ENCODE results near the gene RTN3.
"Not testable (repeated sequence)": the region's sequence is repeated elsewhere in the genome, so short reads cannot be mapped to it uniquely, and the experiment has no call there.

RTN3 gene

GRCh38 chr11:63682066-63683021, 1.0 kb downstream of the RTN3 start:
- no peak for DNase-seq (ENCODE audit: low read depth in 2 of 2)

- no peak for DNase-seq (ENCODE audit: low read depth in 2 of 2)
These were observed 2.1 kb downstream of the RTN3 start for GRCh38 chr11:63683133-63683991.

GRCh38 chr11:63685158-63685721, 3.9 kb downstream of the RTN3 start:
- not testable (repeated sequence) for DNase-seq (ENCODE audit: low read depth in 2 of 2)

- DNase-seq (ENCODE audit: low read depth in 2 of 2) = no peak
These were observed 5.6 kb downstream of the RTN3 start for GRCh38 chr11:63686926-63687325.

GRCh38 chr11:63687845-63688244, 6.5 kb downstream of the RTN3 start:
- no peak for DNase-seq (ENCODE audit: low read depth in 2 of 2)

- DNase-seq (ENCODE audit: low read depth in 2 of 2) = no peak
These were observed 13.3 kb downstream of the RTN3 start for GRCh38 chr11:63694596-63694995.

GRCh38 chr11:63698976-63699733, 17.9 kb downstream of the RTN3 start:
- DNase-seq (ENCODE audit: low read depth in 2 of 2) = no peak

- DNase-seq (ENCODE audit: low read depth in 2 of 2) = no peak
These were observed 18.6 kb downstream of the RTN3 start for GRCh38 chr11:63699896-63700295.

GRCh38 chr11:63705526-63705925, 24.2 kb downstream of the RTN3 start:
- no peak for DNase-seq (ENCODE audit: low read depth in 2 of 2)

GRCh38 chr11:63708764-63709163, 27.5 kb downstream of the RTN3 start:
- no peak for DNase-seq (ENCODE audit: low read depth in 2 of 2)

- DNase-seq (ENCODE audit: low read depth in 2 of 2) = no peak
These were observed 28.1 kb downstream of the RTN3 start for GRCh38 chr11:63709336-63709884.

- DNase-seq (ENCODE audit: low read depth in 2 of 2) = no peak
These were observed 29.3 kb downstream of the RTN3 start for GRCh38 chr11:63710476-63711217.

GRCh38 chr11:63711838-63712237, 30.5 kb downstream of the RTN3 start:
- no peak for DNase-seq (ENCODE audit: low read depth in 2 of 2)

- no peak for DNase-seq (ENCODE audit: low read depth in 2 of 2)
These were observed 32.5 kb downstream of the RTN3 start for GRCh38 chr11:63713766-63714165.

GRCh38 chr11:63716046-63716445, 34.7 kb downstream of the RTN3 start:
- DNase-seq (ENCODE audit: low read depth in 2 of 2) = no peak

- DNase-seq (ENCODE audit: low read depth in 2 of 2) = no peak
These were observed 37.7 kb downstream of the RTN3 start for GRCh38 chr11:63719001-63719400.

GRCh38 chr11:63719987-63720386, 38.7 kb downstream of the RTN3 start:
- no peak for DNase-seq (ENCODE audit: low read depth in 2 of 2)

- no peak for DNase-seq (ENCODE audit: low read depth in 2 of 2)
These were observed 39.3 kb downstream of the RTN3 start for GRCh38 chr11:63720611-63721010.

- no peak for DNase-seq (ENCODE audit: low read depth in 2 of 2)
These were observed 48.0 kb downstream of the RTN3 start for GRCh38 chr11:63729326-63729725.

- DNase-seq (ENCODE audit: low read depth in 2 of 2) = no peak
These were observed 55.6 kb downstream of the RTN3 start for GRCh38 chr11:63736864-63737263.

GRCh38 chr11:63737718-63738117, 56.4 kb downstream of the RTN3 start:
- DNase-seq (ENCODE audit: low read depth in 2 of 2) = no peak
